ENCODE data around the gene ERC2.
A peak's percentile ranks its signal among the peaks of the same experiment; 100 is the strongest.

The ERC2 gene

DNA sequence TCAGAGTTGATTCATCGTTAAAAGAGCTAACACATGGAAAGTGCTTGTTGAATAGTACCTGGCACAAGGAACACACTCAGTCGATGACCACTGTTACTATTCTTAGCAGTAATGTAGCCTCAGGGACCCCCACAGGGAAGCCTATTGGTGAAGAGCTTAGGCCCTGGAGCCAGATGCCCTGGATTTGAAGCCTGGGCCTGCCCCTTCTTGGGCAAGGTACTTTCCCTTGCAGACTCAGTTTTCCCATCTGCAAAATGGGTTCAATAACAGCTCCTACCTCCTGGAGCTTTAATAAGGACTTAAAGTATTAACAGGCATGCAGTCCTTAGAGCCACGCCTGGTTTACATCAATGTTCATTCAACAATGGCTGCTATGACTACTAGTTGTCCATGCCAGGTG is 884.2 kb downstream of the ERC2 start:
- no peak for DNase-seq (ENCODE audit: low read depth)

DNA sequence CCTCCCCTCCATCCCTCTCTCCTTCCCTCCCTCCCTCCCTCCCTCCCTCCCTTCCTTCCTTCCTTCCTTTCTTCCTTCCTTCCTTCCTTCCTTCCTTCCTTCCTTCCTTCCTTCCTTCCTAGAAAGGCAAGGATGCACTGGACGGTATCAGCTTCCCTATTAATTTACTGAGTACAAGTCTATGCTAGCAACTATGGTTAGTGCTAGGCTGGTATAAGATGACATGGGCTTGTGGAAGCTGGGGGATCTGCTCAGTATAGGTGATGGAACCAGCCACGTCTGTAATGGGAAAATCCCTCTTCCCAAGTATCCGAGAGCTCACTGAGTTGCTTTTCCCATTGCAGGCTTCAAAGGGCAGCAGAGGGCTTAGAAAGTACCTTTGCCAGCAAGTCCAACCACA is 884.8 kb downstream of the ERC2 start:
- DNase-seq (ENCODE audit: low read depth) = no peak

DNA sequence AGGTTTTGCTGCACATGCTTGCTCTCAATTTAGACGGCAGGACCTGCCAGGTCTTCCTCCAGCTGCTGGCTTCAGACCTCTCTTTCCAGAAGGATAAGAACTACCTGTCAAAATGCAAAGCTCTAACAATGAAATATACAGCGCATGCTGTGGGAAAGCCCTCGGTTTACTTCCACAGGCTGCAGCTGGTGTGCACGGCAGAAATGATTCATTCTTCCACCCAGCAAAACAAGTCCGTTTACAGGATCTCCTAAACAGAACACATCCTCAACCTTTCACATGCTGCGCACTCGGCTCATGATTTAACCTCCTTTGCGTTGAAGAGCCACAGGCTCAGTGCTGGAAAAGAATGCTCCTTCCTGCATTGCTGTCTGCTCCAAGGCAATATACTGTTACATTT is 888.8 kb downstream of the ERC2 start:
- DNase-seq (ENCODE audit: low read depth) = no peak

DNA sequence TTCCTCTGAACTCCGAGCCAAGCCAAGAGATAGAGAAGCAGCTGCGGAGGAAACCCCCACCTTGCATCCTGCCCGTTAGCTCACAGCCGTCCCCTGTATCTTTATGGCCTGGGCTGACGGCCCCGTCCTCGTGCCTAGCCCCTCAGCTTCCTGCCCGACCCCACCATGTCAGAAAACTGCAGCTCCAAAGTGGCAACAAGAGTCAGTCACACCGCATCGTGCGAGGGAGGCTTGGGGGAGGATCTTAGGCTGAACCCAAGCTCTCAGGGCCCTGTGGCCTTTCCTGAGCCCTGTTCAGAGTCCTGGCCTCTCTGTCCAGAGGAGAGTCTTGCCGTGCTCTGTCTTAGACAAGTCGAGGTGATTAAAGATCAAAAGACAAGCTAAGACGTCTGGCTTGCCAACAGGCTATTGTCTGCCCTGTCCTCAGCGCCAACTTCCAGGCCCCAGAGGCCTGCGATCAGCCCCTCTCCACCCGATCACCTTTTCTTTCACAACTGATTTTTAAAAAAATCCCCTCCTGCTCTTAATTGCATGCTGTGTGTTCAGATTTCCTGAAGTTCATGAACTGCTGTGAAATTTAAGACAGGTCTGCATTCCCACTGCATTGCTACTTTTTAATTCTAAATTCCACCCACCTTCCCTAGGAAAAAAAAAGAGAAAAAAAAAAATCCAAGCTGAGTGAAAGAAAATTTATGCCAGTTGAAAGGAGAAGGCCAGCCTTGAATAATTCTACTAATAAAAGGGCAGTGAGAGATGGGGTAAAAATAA is 891.5 kb downstream of the ERC2 start:
- no peak for DNase-seq (ENCODE audit: low read depth)

DNA sequence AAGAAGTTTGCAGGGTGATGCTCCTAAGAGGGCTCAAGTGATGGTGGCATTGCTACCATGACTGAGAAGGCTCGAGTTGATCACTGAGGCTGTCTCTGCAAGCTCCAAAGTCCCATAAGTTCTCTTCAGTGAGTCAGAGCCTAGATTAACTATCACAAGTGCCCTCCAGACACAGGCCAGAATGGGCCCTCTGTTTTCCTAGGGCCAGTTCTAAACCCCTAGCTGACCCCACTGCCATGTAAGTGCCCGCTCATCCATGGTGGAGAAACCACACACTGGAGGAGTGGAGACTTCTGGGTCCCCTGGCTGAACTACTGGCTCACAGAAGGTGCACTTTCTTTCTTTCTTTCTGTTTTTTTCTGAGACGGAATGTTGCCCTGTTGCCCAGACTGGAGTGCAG is 893.6 kb downstream of the ERC2 start:
- DNase-seq (ENCODE audit: low read depth) = no peak

DNA sequence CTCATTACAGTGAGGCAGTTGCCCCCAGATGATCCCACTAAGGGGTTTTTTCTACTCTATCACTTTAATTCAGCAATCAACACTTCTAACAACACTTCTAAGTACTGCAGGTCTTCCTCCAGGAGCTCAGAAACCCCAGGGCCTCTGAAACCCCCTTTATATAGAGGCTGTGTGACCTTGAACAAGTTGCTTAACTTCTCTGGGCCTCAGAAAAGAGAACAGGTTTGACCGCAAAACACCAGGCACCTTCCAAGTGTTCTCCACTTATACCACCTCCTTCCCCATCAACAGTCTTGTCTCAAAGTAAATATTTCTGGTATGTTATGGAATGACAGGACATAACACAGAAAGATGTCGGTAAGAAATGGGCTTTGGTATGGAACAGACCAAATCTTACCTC is 895.5 kb downstream of the ERC2 start:
- no peak for DNase-seq (ENCODE audit: low read depth)

DNA sequence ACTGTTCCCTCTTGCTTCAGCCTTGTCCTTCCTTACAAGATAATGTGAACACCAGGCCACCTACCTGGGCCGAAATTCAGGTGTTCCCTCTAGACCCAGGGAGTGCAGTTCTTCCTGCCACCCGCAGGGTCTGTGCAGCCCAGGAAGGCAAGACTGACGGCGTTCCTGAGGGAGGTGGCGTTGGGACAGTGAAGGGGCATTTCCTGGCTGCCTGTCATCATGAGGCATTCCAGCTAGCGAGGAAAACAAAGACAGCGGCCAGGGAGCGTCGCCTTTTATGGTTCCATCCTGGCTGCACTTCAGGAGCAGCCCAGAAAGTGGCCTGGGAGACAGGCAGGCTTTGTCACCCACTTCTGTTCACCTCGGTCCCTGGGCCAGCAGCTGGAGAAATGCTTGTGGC is 896.4 kb downstream of the ERC2 start:
- no peak for DNase-seq (ENCODE audit: low read depth)

DNA sequence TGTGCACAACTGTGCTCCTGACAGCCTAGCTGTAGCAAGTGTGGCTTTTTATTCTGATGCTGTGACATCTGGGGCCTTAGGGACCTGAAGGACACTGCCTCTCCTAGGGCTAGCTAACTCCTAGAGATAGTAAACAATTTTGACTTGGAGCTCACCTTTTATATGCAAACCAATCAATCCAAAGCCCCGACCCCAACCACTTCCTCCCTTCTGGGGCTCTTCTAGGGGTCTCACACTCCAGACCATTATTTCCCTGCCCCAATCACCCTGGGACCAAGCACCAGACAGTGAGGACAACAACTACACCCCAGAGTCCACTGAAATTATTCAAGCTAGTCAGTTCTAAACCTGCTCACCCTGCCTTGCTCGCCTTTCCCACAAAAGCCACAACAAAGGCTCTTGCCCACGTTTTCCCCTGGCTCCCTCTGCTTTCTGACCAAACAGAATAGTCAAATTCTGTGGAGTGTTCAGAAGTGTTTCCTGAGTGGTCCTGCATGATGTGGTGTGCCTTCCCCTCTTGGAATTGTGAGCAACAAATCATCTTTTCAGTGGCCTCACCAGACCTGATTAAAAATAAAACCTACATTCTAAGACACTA is 897.0 kb downstream of the ERC2 start:
- DNase-seq (ENCODE audit: low read depth) = no peak

DNA sequence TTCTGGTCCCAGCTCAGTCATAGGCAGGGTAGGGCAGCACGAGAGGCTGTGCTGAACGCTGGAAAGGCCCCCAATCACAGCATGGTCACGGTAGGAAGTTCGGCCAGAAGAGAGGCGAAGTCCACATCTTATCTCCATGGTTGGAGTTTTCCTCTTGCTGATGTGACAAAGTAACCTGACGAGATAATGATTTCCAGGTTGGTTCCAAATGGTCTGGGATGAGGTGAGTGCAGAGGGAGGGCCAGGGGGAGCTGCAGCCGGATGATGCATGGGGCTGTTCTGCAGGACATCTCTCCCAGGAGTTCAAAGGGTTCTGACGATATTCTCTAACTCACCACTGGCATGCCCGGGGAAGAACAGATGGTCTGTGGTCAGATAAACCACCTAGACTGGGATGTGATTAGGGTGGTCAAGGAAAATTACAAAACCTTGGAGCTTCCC is 898.0 kb downstream of the ERC2 start:
- DNase-seq (ENCODE audit: low read depth) = no peak

DNA sequence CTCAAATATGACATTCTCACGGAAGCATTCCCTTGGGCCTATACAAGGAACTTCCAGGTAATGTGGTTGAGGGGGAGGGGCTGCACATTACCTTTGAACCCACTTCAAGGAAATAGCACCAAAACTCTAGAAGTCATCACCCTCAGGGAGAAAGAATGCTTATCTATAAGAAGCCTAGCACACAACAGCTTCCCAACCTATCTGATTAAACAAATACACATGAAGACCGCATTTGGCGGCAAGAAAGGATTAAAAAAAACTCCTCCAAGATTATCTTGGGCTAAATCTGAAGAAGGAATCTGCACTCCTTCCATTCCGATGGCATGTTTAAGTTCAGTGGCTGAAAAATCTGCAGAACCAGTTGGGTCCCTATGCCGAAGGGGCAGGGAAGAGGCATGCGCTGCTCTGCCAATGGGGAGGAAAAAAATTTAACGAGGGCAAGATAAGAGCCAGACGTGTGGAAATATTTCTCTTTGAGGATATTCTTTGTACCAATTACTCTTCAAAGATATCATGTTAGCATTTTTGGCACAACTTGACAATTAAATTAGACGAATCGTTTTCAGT is 899.2 kb downstream of the ERC2 start:
- DNase-seq (ENCODE audit: low read depth) = no peak

DNA sequence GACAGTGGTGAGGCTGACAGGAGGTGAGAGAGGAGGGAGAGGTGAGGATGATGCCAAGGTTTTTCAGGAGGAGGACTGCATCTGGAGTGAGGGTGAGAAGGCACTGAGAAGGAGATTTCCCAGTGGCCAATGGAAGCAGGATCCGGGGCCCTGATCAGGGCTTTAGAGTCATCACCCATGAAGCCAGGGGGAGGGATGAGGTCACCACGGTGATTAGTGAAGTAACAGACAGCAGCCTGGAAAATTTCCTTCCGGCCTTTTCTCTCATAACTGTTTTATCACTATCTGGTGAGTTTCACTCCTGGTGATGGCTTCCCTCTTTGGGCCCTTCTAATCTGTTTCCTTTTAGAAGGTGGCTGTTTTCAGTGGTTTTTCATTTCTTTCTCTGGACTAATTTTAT is 900.7 kb downstream of the ERC2 start:
- peak; percentile 4 for DNase-seq (ENCODE audit: low read depth)

DNA sequence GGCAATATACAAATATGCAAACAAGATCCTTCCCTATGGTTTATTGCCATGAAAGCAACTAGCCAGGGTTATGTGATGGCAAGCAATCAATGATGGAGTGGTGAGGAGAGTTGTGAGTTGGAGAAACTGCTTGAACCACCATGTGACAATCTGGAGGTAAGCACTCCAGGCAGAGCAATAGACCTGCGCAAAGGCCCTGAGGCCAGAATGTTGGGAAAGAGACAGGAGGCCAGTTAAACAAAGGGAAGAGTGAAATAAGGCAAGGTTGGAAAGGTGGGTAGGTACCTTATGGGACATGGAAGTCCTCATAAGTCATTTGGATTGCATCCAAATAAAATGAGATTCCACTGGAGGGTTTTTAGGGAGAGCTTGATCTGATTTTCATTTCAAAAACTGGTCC is 901.1 kb downstream of the ERC2 start:
- no peak for DNase-seq (ENCODE audit: low read depth)

DNA sequence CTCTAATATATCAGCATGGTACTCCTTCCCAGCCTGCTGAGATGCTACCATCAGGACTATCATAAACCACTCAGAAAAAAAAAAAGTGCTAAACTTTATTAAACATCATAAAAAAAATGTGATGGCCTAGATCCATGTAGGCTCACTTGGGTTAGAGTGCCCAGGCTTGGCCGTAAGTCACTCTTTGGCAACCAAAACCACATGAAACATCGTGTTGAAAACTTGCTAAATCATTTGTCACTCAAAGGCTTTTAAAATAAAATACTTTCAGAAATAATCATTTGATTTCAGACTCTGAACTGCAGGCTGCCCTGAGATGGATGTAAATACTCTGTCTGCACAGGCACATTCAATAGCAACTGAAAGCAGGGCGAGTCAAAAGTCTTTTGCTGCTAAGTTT is 902.7 kb downstream of the ERC2 start:
- peak; percentile 5 for DNase-seq (ENCODE audit: low read depth)

DNA sequence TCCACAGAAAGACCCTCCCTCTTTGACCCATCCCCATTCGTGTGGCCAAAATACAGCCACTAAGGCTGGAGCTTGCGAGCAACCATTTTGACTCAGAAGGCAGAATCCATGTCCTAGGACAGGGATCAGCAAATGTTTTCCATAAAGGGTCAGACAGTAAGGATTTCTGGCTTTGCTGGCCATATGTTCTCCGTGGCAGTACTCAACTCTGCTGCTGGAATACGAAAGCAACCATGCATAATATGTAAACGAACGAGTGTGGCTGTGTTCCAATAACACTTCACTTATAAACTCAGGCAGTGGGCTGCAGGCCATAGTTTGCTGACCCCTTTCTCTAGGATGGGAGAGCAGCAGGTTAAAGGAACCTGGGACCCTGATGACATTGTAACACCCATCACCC is 903.5 kb downstream of the ERC2 start:
- no peak for DNase-seq (ENCODE audit: low read depth)

DNA sequence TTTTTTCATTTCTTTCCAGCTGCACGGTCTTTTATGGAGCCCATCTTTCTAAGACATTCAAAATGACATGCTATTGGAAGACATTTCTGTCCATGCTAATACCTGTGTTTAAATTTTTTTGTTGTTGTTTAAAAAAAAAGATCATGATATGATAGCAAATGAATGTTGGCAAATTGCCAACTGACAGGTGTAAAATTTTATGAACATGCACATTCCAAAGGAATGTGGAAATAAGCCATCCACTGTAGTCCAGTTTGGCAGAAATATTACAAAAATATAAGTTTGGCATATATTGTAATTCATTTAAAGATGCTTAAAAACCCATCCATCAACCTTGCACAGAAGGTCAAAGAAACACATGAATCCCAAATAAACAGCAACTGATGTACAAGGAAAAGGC is 905.6 kb downstream of the ERC2 start:
- no peak for DNase-seq (ENCODE audit: low read depth)

DNA sequence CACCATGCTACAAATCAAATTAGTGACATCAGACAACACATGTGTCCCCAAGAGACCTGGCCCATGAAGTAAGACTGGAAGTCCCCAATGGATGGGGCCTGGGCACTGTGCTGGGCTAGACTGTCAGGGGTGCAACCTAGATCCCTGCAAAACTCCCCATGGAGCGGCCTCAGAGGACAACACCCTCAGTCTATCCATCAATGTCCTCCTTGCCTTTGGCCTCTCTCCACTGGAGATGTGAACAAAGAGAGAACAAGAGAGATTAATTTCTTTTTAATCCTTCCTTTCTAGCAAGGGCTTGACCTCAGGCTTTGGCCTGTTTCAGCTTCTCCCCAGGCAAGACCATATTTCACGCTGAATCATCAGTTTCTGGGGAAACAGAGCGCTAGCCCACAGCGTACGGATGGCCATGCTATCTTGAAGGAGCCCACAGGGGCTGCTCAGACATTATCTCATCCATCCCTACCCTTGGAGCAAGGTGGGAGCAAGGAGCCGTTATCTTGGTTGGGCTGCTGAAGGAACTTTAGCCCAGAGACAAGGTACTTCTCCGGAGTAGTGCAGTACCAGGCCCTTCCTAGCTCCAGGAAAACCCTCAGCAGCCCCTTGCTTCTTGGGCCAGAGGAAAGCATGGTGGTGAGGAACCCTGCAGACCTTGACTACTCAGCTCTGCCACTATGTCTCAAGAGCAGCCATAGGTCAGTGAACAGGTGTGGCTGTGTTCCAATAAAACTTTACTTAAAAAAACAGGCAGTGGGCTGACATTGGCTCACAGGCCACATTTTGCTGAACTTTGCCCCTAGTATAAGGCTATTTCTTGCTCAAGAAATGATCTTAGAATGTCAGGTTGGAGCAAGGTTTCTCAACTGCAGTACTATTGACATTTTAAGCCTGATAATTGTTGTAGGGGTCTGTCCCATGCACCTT is 908.5 kb downstream of the ERC2 start:
- no peak for DNase-seq (ENCODE audit: low read depth)

DNA sequence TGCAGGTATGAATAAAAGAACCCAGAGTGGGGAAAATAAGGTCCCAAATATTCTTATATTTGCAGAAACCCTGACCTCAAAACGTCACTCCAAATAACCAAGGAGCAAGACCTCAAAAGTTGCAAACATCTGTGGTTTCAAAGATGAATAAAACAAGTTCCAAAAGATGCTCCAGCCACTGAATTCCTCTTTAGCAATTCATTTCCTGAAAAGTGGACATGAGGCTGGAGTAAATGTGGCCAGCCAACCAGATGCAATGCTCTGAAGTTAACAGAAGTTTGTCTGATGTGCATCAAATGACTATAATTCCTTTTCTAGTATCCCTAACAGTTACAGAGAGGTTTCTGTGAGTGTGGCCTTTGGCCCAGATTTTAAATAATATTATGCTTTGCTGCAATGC is 910.0 kb downstream of the ERC2 start:
- no peak for DNase-seq (ENCODE audit: low read depth)

DNA sequence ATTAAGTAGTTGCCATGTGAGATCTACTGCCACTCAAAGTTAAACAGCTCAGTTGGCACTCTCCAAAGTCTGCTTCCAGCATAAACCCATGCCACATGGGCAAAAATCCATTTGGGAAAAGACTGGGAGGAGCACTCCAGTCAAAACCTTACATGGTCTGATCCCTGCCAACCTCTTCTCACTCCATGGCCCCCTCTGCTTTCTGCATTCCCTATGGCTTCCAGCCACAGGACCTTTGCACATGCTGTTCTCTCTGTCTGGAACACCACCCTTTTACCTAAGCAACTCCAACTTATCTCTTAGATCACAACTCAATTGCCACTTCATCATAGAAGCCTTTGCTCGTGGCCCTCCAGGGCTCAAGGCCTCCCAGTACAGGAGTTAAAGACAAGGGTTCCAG is 910.7 kb downstream of the ERC2 start:
- DNase-seq (ENCODE audit: low read depth) = no peak

DNA sequence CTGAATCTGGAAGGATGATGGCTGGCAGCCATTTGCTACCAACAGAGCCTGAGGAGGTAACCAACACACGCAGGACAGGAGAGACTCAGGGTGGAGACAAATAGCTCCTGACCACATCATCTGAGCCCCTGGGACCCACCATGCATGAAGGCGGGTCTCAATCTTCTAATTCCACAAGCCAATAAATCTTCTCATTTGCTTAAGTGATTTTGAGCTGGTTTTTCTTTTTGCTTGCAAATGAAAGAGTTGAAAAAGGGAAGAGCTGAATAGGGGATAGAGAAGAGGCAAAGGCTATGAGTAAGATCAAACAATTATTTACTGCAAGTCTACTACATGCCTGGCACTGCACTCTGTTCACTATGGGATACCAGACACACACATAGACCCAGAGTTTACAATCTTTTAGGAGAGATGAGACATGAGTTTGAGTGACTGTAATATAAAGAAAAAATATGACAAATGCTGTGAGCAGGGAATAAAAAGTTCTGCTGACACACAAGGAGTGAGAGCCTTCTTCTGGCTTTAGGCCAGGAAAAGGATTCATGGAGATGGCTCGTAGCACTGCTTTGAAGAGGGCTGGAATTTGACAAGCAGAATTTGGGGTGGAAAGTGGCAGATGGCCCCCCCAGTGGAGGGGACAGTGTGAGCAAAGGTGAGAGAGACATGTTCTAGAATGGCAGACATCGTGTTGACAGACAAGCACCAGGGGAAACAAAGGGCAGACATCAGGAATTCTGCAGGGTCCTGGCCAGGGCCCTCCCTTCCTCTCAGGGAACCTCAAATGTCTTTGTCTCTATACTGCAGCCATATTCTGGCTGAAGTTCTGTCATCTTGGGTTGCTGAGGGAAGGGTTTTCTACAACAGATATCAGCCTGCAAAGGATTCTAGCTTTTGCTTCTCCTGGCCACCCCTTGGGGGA is 911.4 kb downstream of the ERC2 start:
- DNase-seq (ENCODE audit: low read depth) = peak; percentile 10

DNA sequence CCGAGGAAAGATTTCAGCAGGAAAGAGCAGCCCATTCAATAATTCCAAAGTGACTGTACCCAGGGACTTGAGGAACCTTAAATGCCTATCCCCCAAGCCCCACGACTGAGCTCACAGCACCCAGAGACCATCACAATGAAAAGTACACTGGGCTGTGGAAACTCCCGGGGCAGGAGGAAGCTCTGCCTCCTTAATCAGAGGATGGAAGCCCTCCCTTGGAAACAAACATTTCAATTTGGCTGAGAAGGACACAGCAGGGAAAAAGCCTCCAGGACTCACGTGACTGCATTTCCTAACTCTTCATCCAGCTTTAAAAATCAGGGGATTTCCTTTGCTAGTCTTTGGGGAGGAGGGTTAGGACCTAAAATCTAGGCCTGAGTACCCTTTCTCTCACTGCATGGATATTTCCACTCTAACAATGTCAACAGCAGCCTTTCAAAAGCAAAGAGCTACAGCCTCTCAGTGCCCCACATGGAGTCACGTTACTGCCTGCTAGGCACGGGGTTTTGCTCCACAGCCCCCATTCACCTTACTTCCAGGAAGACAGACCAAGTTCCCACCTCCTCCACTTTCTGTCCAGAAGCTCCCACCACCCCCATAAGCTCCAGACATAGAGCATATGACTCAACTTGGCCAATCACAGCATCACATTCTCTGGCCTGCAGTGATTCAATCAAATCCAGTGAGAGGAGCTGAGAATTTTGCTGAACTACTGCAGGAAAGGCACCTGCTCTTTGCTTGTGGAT is 912.2 kb downstream of the ERC2 start:
- DNase-seq (ENCODE audit: low read depth) = no peak

Data from stromal cell of bone marrow (primary cell).